ENCODE data around the gene CSNK2A2.

CSNK2A2 gene

DNA sequence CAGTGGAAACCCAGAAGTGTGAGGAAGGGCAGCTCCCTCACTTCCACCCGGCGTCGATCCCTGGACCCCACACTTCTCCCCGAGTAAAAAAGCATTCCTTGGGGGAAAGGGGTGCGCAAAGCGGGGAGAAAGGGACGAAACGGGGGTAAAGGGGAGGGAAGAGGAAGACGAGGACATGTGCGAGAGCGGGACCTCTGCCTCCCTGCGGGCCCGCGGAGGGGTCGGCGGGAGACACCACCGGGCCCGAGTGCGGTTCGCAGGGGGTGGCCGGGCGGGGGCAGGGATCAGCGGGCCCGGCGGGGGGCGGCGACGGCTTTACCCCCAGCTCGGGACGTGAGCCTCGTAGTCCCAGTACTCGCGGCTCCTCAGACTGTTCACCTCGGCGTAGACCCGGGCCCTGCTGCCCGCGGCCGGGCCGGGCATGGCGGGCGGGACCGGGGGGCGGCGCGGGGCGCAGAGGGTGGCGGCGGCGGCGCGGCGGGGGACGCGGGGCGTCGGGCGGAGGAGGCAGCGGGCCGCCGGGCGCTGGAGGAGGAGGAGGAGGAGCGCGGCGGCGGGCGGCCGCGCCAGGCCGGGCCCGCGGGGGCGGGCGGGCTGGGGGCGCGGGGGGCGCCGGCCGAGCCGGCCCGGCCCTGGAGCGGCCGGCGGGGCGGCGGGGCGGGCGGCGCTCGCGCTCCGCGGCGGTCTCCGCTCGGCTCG, 443 bp downstream of the CSNK2A2 start:
- DNase-seq: no peak

GRCh38 chr16:58196898-58197313, 1.0 kb downstream of the CSNK2A2 start:
- no peak for DNase-seq

- no peak for DNase-seq
These were observed 2.1 kb downstream of the CSNK2A2 start for GRCh38 chr16:58195771-58196170.

- no peak for DNase-seq
These were observed 2.6 kb downstream of the CSNK2A2 start for GRCh38 chr16:58195344-58195743.

DNA sequence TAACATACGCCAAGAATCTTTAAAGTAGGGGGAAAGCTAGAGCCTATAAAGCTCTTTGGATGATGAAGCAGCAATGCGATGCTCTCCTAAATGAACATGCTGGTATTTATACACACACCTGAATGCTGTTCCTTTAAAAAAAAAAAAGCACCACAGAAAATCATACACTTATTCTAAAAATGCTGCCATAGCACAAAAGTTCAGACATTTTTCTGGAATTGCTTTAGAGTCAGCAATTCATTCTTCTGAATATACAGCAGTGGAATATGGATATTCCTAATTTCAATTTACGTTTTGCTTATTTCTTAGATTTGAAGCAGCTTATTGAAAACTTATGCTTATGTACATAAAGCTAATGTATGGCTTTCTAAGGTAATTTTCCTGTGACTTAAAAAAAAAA, 3.1 kb downstream of the CSNK2A2 start:
- no peak for DNase-seq

DNA sequence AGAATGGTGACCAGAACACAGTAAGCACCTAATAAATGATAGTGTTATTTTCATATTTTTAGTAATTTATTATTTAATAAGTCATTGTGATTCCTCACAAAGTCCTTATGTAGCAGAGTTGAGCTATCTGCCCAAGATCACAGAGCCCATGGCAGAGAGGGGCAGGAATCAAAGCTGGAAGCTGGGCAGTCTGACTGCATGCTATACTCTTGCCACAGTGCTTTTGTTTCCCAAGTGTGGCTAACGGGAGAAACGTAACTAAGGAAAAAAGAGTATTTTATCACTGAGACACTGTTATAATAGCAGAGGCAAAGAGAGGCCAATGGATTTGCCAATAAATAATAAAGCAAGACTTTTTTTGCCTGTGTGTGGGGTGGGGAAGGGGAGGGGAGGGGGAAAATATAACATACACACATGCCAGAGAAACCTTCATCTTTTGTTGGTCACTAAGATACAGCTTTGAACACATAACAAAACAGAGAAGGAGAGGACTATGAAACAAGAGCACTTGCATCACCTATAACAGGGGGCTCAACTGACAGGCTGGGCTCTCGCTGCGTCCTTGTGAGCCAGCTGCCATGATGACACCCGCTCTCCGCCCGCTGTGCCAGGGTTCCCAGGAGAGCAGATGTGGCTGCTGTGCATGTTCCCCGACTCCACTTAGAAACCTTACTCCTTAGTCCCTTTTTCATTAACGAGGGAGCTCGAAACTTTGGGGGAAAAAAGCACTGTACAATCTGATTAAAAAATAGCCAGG, 10.1 kb downstream of the CSNK2A2 start:
- DNase-seq: no peak

GRCh38 chr16:58187092-58187491, 10.8 kb downstream of the CSNK2A2 start:
- no peak for DNase-seq

GRCh38 chr16:58186176-58186944, 11.5 kb downstream of the CSNK2A2 start:
- DNase-seq: no peak

GRCh38 chr16:58177353-58177710, 20.6 kb downstream of the CSNK2A2 start:
- no peak for DNase-seq

- DNase-seq: no peak
These were observed 21.1 kb downstream of the CSNK2A2 start for GRCh38 chr16:58176608-58177352.

GRCh38 chr16:58170223-58170622, 27.7 kb downstream of the CSNK2A2 start:
- DNase-seq: no peak

GRCh38 chr16:58160855-58161254, 37.1 kb downstream of the CSNK2A2 start:
- DNase-seq: no peak

DNA sequence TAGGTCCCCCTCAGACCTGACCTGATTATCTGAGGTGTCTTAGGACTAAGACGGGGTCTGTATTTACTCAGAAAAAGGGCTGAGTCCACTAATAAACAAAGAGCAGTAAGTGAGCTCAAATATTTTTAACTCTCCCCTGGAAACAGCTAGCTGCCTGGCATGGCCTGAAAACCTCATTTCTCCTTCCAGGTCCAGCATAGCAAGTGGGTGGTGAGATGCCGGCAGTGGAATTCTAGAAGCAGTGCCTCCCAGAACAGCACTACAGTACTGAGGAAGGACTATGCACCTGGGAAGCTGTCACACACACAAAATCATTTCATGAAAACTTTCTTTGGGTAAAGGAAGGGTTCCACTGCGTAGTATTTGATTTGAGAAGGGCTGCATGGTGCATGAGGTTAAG, 39.2 kb downstream of the CSNK2A2 start:
- no peak for DNase-seq

- DNase-seq: no peak
These were observed 39.9 kb downstream of the CSNK2A2 start for GRCh38 chr16:58157951-58158540.

DNA sequence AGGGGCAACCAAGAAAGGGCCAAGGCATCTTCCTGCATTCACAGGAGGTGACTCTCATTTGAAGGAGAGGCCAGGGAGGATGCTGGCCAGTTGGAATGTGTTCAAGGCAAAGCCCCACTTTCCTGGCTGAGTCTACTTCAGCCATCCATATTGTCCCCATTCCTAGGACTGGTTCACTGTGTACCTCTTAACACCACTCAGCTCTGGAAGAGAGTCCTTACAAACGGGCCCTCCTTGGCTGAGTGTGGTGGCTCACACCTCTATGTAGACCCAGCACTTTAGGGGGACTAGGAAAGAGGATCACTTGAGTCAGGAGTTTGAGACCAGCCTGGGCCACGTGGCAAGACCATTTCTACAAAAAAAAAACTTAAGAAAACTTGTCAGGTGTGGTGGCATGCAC, 40.7 kb downstream of the CSNK2A2 start:
- DNase-seq: no peak

DNA sequence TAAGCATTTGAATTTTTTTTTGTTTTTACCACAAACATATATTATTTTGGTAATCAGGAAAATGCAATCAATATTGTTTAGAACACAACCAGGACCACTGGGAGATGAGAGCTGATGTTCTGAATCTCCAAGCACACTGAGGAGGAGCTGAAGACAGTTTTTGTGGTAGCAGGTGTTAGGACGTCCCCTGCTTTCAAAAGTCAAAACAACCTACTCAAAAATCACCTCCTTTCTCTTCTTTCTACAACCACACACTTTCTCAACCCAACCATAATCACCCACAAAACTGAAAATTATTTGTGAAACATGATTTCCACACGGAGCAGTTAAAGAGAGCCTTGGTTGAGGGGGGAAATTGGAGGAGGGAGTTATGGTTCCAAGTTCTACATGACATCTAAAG, 42.1 kb downstream of the CSNK2A2 start:
- DNase-seq: no peak

DNA sequence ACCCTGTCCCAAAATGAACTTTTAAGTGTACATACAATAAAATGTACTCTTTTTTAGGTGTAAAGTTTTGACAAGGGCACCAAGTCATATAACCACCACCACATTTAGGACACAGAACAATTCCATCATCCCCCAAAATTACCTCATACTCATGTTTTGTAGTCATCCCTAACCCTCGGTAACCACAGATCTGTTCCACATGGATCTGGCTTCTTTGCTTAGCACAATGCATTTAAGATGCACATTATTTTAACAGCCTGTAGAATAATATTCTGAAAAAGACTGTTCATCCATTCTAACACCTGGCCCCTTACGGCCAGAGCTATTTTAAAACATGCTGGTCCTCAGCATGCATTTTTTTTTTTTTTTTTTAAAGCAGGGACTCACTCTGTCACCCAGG, 43.6 kb downstream of the CSNK2A2 start:
- DNase-seq: no peak

- no peak for DNase-seq
These were observed 45.5 kb downstream of the CSNK2A2 start for GRCh38 chr16:58152246-58152868.

- DNase-seq: no peak
These were observed 49.4 kb downstream of the CSNK2A2 start for GRCh38 chr16:58148526-58148925.

DNA sequence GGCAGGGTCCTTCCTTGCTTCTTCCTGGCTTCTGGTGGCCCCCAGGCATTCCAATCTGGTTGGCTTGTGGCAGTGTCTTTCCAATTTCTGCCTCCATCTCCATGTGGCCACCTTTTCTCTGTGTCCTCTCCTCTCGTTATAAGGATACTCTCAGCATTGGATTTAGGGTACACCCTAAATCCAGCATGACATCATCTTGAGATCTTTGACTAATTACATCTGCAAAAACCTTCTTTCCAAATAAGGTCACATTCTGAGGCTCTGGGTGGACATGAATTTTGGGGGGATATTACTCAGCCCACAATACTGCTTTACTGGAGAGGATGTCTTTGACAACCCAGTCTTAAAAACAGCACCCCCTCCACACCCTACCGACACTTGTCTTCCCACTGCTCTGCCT, 49.8 kb downstream of the CSNK2A2 start:
- no peak for DNase-seq

GRCh38 chr16:58138852-58139251, 59.1 kb downstream of the CSNK2A2 start:
- DNase-seq: no peak

- no peak for DNase-seq
These were observed 60.3 kb downstream of the CSNK2A2 start for GRCh38 chr16:58137581-58137980.
